H1 (cell line): Measurements from ENCODE around the gene GPR25. TPM values are rescaled to one million over a fixed set of nuclear protein-coding genes. Genes with fewer than 3 reads are reported as not detected.

Experiments
- CTCF ChIA-PET: fragments of 300-600 bp; sonication (Branson Sonifier 250); formaldehyde crosslinking; loops from one replicate; lab custom pipeline; 2021; ENCODE audit not compliant: partially characterized antibody; lab: Charles Lee
- POLR2A ChIA-PET: fragments of 300-600 bp; sonication (Branson Sonifier 250); formaldehyde crosslinking; loops from one replicate; lab custom pipeline; 2021; ENCODE audit warnings: inconsistent platforms; ENCODE audit not compliant: partially characterized antibody; lab: Charles Lee
- DNase-seq, 2 experiments: peaks; one replicate each; pipeline versions ENCODE4 v3.0.0 to v3.0.0-alpha.2; 2010 to 2022; ENCODE audit warnings: low spot score in 2 of 2, low read depth in 1 of 2, mixed read lengths in 1 of 2
- FAIRE-seq: peaks from 2 replicates; lab custom pipeline; 2011; peaks lifted over from hg19 to GRCh38; lab: Jason Lieb, UNC
- H2AFZ ChIP-seq: 2 replicates; pipeline ENCODE4 v1.8.1; 2012; ENCODE audit warnings: low read length, inconsistent platforms
- H2AK5ac ChIP-seq: 2 replicates; pipeline ENCODE4 v1.6.1; 2013; ENCODE audit warnings: low read depth, low read length
- H2BK120ac ChIP-seq: replicated peaks from 2 replicates; pipeline ENCODE3; 2013; ENCODE audit warnings: low read depth, low read length, inconsistent platforms
- H2BK12ac ChIP-seq: 2 replicates; pipeline ENCODE4 v1.6.1; 2013; ENCODE audit warnings: low read depth, low read length
- H2BK15ac ChIP-seq: 2 replicates; pipeline ENCODE4 v1.6.1; 2013; ENCODE audit warnings: low read length
- H2BK20ac ChIP-seq: 2 replicates; pipeline ENCODE4 v1.6.1; 2013; ENCODE audit warnings: low read length
- H2BK5ac ChIP-seq: 2 replicates; pipeline ENCODE4 v1.6.1; 2013; ENCODE audit warnings: low read depth, low read length
- H3K14ac ChIP-seq: 2 replicates; pipeline ENCODE4 v1.6.1; 2013; ENCODE audit warnings: inconsistent platforms; ENCODE audit not compliant: insufficient read length
- H3K18ac ChIP-seq: 2 replicates; pipeline ENCODE4 v1.6.1; 2013; ENCODE audit warnings: low read length; ENCODE audit errors: extremely low read depth
- H3K23ac ChIP-seq: 2 replicates; pipeline ENCODE4 v1.6.1; 2013; ENCODE audit warnings: inconsistent platforms; ENCODE audit not compliant: insufficient read length
- H3K23me2 ChIP-seq: 2 replicates; pipeline ENCODE4 v1.6.1; 2013; ENCODE audit warnings: low read depth, low read length
- H3K27ac ChIP-seq: 2 replicates; pipeline ENCODE4 v1.6.1; 2011; ENCODE audit warnings: low read depth, low read length, inconsistent platforms
- H3K27me3 ChIP-seq, 4 experiments: replicated peaks in 1 of 4; 1 replicate in 1 of 4; 2 replicates in 3 of 4; pipeline versions ENCODE4 v1.6.1 to v1.8.1; 2011 to 2013; ENCODE audit warnings: low read length in 3 of 4, mild to moderate bottlenecking in 3 of 4, inconsistent platforms in 2 of 4, mixed read lengths in 2 of 4, moderate library complexity in 1 of 4; ENCODE audit not compliant: control insufficient read depth in 3 of 4, insufficient read depth in 3 of 4; ENCODE audit errors: extremely low read depth in 1 of 4
- H3K36me3 ChIP-seq, 4 experiments: 2 replicates each; pipeline versions ENCODE4 v1.6.1 to v1.8.1; 2011 to 2013; ENCODE audit warnings: mild to moderate bottlenecking in 4 of 4, low read length in 3 of 4, moderate library complexity in 2 of 4, control low read depth in 1 of 4, inconsistent platforms in 1 of 4; ENCODE audit not compliant: insufficient read depth in 4 of 4, control insufficient read depth in 2 of 4
- H3K4ac ChIP-seq: replicated peaks from 2 replicates; pipeline ENCODE3; 2013; ENCODE audit warnings: low read length, low read depth, mixed read lengths, inconsistent platforms; ENCODE audit not compliant: insufficient read length
- H3K4me1 ChIP-seq, 4 experiments: replicated peaks in 1 of 4; 1 replicate in 1 of 4; 2 replicates in 3 of 4; pipeline versions ENCODE4 v1.6.1 to v1.8.1; 2011 to 2013; ENCODE audit warnings: low read length in 3 of 4, inconsistent platforms in 2 of 4, mixed read lengths in 1 of 4; ENCODE audit not compliant: insufficient read depth in 4 of 4, control insufficient read depth in 3 of 4
- H3K4me2 ChIP-seq, 2 experiments: 2 replicates each; pipeline versions ENCODE4 v1.6.1 to v1.8.1; 2011 to 2013; ENCODE audit warnings: low read depth in 2 of 2, low read length in 2 of 2, control low read depth in 1 of 2, inconsistent platforms in 1 of 2, mild to moderate bottlenecking in 1 of 2; ENCODE audit not compliant: insufficient read depth in 1 of 2
- H3K4me3 ChIP-seq, 4 experiments: fragments of 200-600, 300-600 bp in 1 of 4; sonication (generic), shearing (Covaris generic), sonication (Bioruptor Twin) in 1 of 4; 2 replicates each; pipeline versions ENCODE4 v1.5.1 to v1.8.1; 2011 to 2016; ENCODE audit warnings: low read length in 4 of 4, low read depth in 3 of 4, control low read depth in 2 of 4, inconsistent platforms in 2 of 4, mild to moderate bottlenecking in 2 of 4, mixed read lengths in 1 of 4, moderate library complexity in 1 of 4; ENCODE audit not compliant: insufficient read depth in 2 of 4; ENCODE audit errors: extremely low read depth in 1 of 4
- H3K56ac ChIP-seq: replicated peaks from 2 replicates; pipeline ENCODE3; 2013; ENCODE audit warnings: low read depth, mild to moderate bottlenecking, mixed read lengths, low read length, inconsistent platforms; ENCODE audit not compliant: insufficient read length
- H3K79me1 ChIP-seq: 2 replicates; pipeline ENCODE4 v1.6.1; 2013; ENCODE audit warnings: low read depth, low read length, control low read depth
- H3K79me2 ChIP-seq, 2 experiments: 2 replicates each; pipeline versions ENCODE4 v1.6.1 to v1.8.1; 2012 to 2013; ENCODE audit warnings: low read length in 2 of 2, mild to moderate bottlenecking in 2 of 2, inconsistent platforms in 1 of 2; ENCODE audit not compliant: insufficient read depth in 2 of 2, control insufficient read depth in 1 of 2
- H3K9ac ChIP-seq, 4 experiments: replicated peaks in 1 of 4; 1 replicate in 1 of 4; 2 replicates in 3 of 4; pipeline versions ENCODE4 v1.6.1 to v1.8.1; 2011 to 2013; ENCODE audit warnings: low read depth in 3 of 4, low read length in 3 of 4, control low read depth in 2 of 4, mild to moderate bottlenecking in 2 of 4, moderate library complexity in 2 of 4, inconsistent platforms in 1 of 4; ENCODE audit errors: extremely low read depth in 1 of 4
- H3K9me3 ChIP-seq, 2 experiments: 2 replicates each; pipeline versions ENCODE4 v1.6.1 to v1.8.1; 2012 to 2013; ENCODE audit warnings: mild to moderate bottlenecking in 2 of 2, moderate library complexity in 2 of 2, control low read depth in 1 of 2, inconsistent platforms in 1 of 2, low read depth in 1 of 2, low read length in 1 of 2, mixed read lengths in 1 of 2; ENCODE audit not compliant: insufficient read depth in 2 of 2
- H4K20me1 ChIP-seq, 2 experiments: replicated peaks in 1 of 2; 2 replicates each; pipeline versions ENCODE3 to v1.8.1; 2011 to 2013; ENCODE audit warnings: inconsistent platforms in 2 of 2, low read length in 2 of 2, mild to moderate bottlenecking in 1 of 2; ENCODE audit not compliant: insufficient read depth in 2 of 2, control insufficient read depth in 1 of 2
- H4K5ac ChIP-seq: 2 replicates; pipeline ENCODE4 v1.6.1; 2013; ENCODE audit warnings: low read length, low read depth, mixed read lengths, inconsistent platforms; ENCODE audit not compliant: insufficient read length
- H4K8ac ChIP-seq: 2 replicates; pipeline ENCODE4 v1.8.0; 2013; ENCODE audit warnings: mild to moderate bottlenecking, moderate library complexity, low read length, inconsistent platforms; ENCODE audit not compliant: insufficient read depth; ENCODE audit errors: extremely low read depth
- H4K91ac ChIP-seq: replicated peaks from 2 replicates; pipeline ENCODE3; 2013; ENCODE audit warnings: low read length, mixed read lengths, inconsistent platforms; ENCODE audit not compliant: insufficient read length
- ASH2L ChIP-seq: fragments of 200-600, 300-600 bp; sonication (generic); IDR thresholded peaks from one replicate; pipeline ENCODE4 v1.7.1; 2017; ENCODE audit warnings: low read length
- POU5F1 ChIP-seq: IDR thresholded peaks from 2 replicates; pipeline ENCODE4 v1.6.1; 2011; ENCODE audit warnings: low read depth, mild to moderate bottlenecking, low read length, moderate library complexity
- RAD21 ChIP-seq, 2 experiments: IDR thresholded peaks in 1 of 2; conservative IDR thresholded peaks in 1 of 2; 2 replicates each; pipeline ENCODE4 v1.6.1; 2011; ENCODE audit warnings: low read depth in 2 of 2, low read length in 2 of 2, improper control_type of control experiment in 1 of 2, inconsistent platforms in 1 of 2, mild to moderate bottlenecking in 1 of 2, moderate library complexity in 1 of 2
- SUZ12 ChIP-seq: fragments of 200-600 bp; sonication (generic); IDR thresholded peaks from 2 replicates; pipeline ENCODE4 v1.6.1; 2012; ENCODE audit warnings: mild to moderate bottlenecking, inconsistent platforms, low read length, moderate library complexity, mixed read lengths
- YY1 ChIP-seq: IDR thresholded peaks from 2 replicates; pipeline ENCODE4 v1.6.1; 2011; ENCODE audit warnings: low read depth, mild to moderate bottlenecking, low read length
- WGBS, 2 experiments: shearing (Covaris generic) in 1 of 2; methylation state at CpG; one replicate each; pipeline versions ENCODE4 v1.1.6 to v1.1.7; 2013 to 2015; ENCODE audit warnings: low lambda C conversion rate in 2 of 2, mixed read lengths in 2 of 2, inconsistent platforms in 1 of 2, low coverage in 1 of 2, missing lambda C conversion rate in 1 of 2; ENCODE audit not compliant: insufficient replicate concordance in 2 of 2, insufficient coverage in 1 of 2, insufficient read length in 1 of 2; ENCODE audit errors: extremely low coverage in 1 of 2, missing lambda C conversion rate in 1 of 2; 5-methylcytosine and 5-hydroxymethylcytosine counted together
- polyA plus RNA-seq, 7 experiments: library from polyadenylated mRNA; depleted of rRNA in 3 of 7; stranded (reverse) in 5 of 7; unstranded in 2 of 7; fragments of >200 nt in 5 of 7; fragments of 200-250 nt in 2 of 7; gene quantifications; 1 replicate in 5 of 7; 2 replicates in 1 of 7; 4 replicates in 1 of 7; pipeline versions ENCODE4 v1.2.1 to v1.2.3, GENCODE V29; 2011 to 2013; ENCODE audit warnings: missing spikeins in 2 of 7, mixed read lengths in 2 of 7
- total RNA-seq: library from RNA; stranded (reverse); fragmentation: NEBNext Ultra II Directional; extraction: Animal tissue kit (Norgen Biotek cat#: 25700); gene quantifications from 2 replicates; pipeline ENCODE4 v1.2.1, GENCODE V29; 2021

The GPR25 gene
- total and polyA plus RNA-seq, 2 of the 8 experiments (the other 6 are each of a cell fraction or from before 2014, with no cell fraction given), result not detected

- H4K5ac ChIP-seq, result no peak overlapping the region
- H3K36me3 ChIP-seq, result no peaks in the 10 kb centered on the region
- no peak overlapping the region for H3K4ac ChIP-seq
- H3K27ac ChIP-seq, result no peak overlapping the region
- WGBS, 2 experiments, result 83% methylated on average over 5 of the region's 5 CpGs; no CpG with 5 or more reads in 1 of the 2 experiments
- no peak for TF ChIP-seq ASH2L
- TF ChIP-seq SUZ12, result no peak
- TF ChIP-seq YY1, result no peak
- no peak for TF ChIP-seq POU5F1
- no peak for TF ChIP-seq RAD21 (IDR thresholded peaks at IDR 0.05 in 1 of 2, conservative IDR thresholded peaks at IDR 0.05 in 1 of 2; ENCODE audit: low read depth in 2 of 2, low read length in 2 of 2)
- TF ChIP-seq, all 59 proteins: peak for 0
- Histone ChIP-seq H3K27me3 (no peaks in the 10 kb centered on the region), H2AK5ac (no peak overlapping the region), H3K9me3 (no peaks in the 10 kb centered on the region), H2BK5ac (no peak overlapping the region), H2BK20ac (no peak overlapping the region), H3K4me2 (no peak overlapping the region), H3K79me1 (no peaks in the 10 kb centered on the region), H3K23ac (no peak overlapping the region), H2AFZ (no peak overlapping the region), H3K56ac (no peak overlapping the region), H2BK12ac (no peak overlapping the region), H3K79me2 (no peaks in the 10 kb centered on the region), H3K9ac (no peak overlapping the region), H3K4me3 (no peak overlapping the region), H3K4me1 (no peaks in the 10 kb centered on the region), H3K23me2 (no peaks in the 10 kb centered on the region), H3K14ac (no peak overlapping the region), H2BK120ac (no peak overlapping the region), H3K18ac (no peak overlapping the region), H4K8ac (no peak overlapping the region), H4K20me1 (no peaks in the 10 kb centered on the region), H4K91ac (no peak overlapping the region), H2BK15ac (no peak overlapping the region)
- FAIRE-seq (no peak), DNase-seq (no peak)
- ChIA-PET CTCF (no interaction called here), POLR2A (interaction anchor here (0.7 to 2.5 kb wide), 3 partner anchors 9 to 22 kb away, joined by 3 to 12 read pairs (median 5); no protein-coding TSS in a partner anchor)
Measured at GRCh38 chr1:200869376-200869752, 3.4 kb upstream of the GPR25 start.
